Neural cell (in vitro differentiated cells): ENCODE results near the gene IFIH1. TPM values are rescaled to one million over a fixed set of nuclear protein-coding genes. Genes with fewer than 3 reads are reported as not detected.

Source experiments
- H2AFZ ChIP-seq: fragments of 200-600, 300-800 bp; sonication (generic), shearing (Covaris generic); 2 replicates; pipeline ENCODE4 v1.6.0; 2014; ENCODE audit warnings: low read depth, mild to moderate bottlenecking, antibody characterized with exemption, low read length, moderate library complexity
- H3F3A ChIP-seq: fragments of 200-600 bp; shearing (Covaris generic); 2 replicates; pipeline ENCODE4 v1.6.1; 2016; ENCODE audit warnings: mild to moderate bottlenecking, moderate library complexity, mixed read lengths, antibody characterized with exemption, low read length; ENCODE audit not compliant: insufficient read depth, poor library complexity, severe bottlenecking
- H3K27ac ChIP-seq: fragments of 200-600, 300-800 bp; sonication (generic), shearing (Covaris generic); 2 replicates; pipeline ENCODE4 v1.5.1; 2014; ENCODE audit warnings: mild to moderate bottlenecking, low read length, moderate library complexity
- H3K27me3 ChIP-seq: fragments of 300-800, 200-600 bp; sonication (generic), shearing (Covaris generic); 2 replicates; pipeline ENCODE4 v1.6.0; 2014; ENCODE audit warnings: mild to moderate bottlenecking, low read depth, low read length, moderate library complexity; ENCODE audit not compliant: insufficient read depth
- H3K36me3 ChIP-seq: fragments of 300-800, 200-600 bp; sonication (generic), shearing (Covaris generic); 2 replicates; pipeline ENCODE4 v1.5.1; 2014; ENCODE audit warnings: mild to moderate bottlenecking, antibody characterized with exemption, low read length, moderate library complexity; ENCODE audit not compliant: insufficient read depth
- H3K4me2 ChIP-seq: fragments of 300-800, 200-600 bp; sonication (generic), shearing (Covaris generic); 2 replicates; pipeline ENCODE4 v1.6.0; 2014; ENCODE audit warnings: mild to moderate bottlenecking, low read length
- H3K4me3 ChIP-seq: fragments of 300-800, 200-600 bp; sonication (generic), shearing (Covaris generic); 2 replicates; pipeline ENCODE4 v1.5.1; 2014; ENCODE audit warnings: mild to moderate bottlenecking, low read length, moderate library complexity
- H3K79me2 ChIP-seq: fragments of 200-600 bp; shearing (Covaris generic); replicated peaks from 2 replicates; pipeline ENCODE4 v1.6.0; 2014; ENCODE audit warnings: mild to moderate bottlenecking, low read length, moderate library complexity; ENCODE audit not compliant: insufficient read depth
- H3K9ac ChIP-seq: fragments of 300-800, 200-600 bp; sonication (generic), shearing (Covaris generic); 2 replicates; pipeline ENCODE4 v1.6.1; 2016; ENCODE audit warnings: mild to moderate bottlenecking, low read length, mixed read lengths
- H3K9me2 ChIP-seq: fragments of 200-600 bp; shearing (Covaris generic); 2 replicates; pipeline ENCODE4 v1.6.1; 2016; ENCODE audit warnings: mild to moderate bottlenecking, low read length, mixed read lengths; ENCODE audit not compliant: insufficient read depth
- H3K9me3 ChIP-seq: fragments of 200-600, 300-800 bp; sonication (generic), shearing (Covaris generic); 2 replicates; pipeline ENCODE4 v1.6.1; 2016; ENCODE audit warnings: mild to moderate bottlenecking, mixed run types, low read length, moderate library complexity, mixed read lengths
- H4K20me1 ChIP-seq: fragments of 200-600 bp; shearing (Covaris generic); 2 replicates; pipeline ENCODE4 v1.6.1; 2016; ENCODE audit warnings: mild to moderate bottlenecking, mixed run types; ENCODE audit not compliant: insufficient read depth
- EP300 ChIP-seq: fragments of 450-650 bp; conservative IDR thresholded peaks from 2 replicates; pipeline ENCODE4 v1.6.1; 2014; ENCODE audit warnings: antibody characterized with exemption, mild to moderate bottlenecking, moderate library complexity; ENCODE audit not compliant: poor library complexity, severe bottlenecking
- EZH2 ChIP-seq: fragments of 200-600, 300-800 bp; shearing (Covaris generic), sonication (generic); IDR thresholded peaks from 2 replicates; pipeline ENCODE4 v1.6.1; 2014; ENCODE audit warnings: antibody characterized with exemption, low read length, borderline replicate concordance, mild to moderate bottlenecking; ENCODE audit not compliant: insufficient read depth, poor library complexity, severe bottlenecking
- MXI1 ChIP-seq: fragments of 450-650 bp; conservative IDR thresholded peaks from 2 replicates; pipeline ENCODE4 v1.6.1; 2014; ENCODE audit warnings: antibody characterized with exemption, mild to moderate bottlenecking; ENCODE audit not compliant: poor library complexity, severe bottlenecking
- POLR2AphosphoS5 ChIP-seq: IDR thresholded peaks from 2 replicates; pipeline ENCODE4 v1.6.1; 2012
- RAD21 ChIP-seq: fragments of 450-650 bp; conservative IDR thresholded peaks from 2 replicates; pipeline ENCODE4 v1.6.1; 2014; ENCODE audit warnings: antibody characterized with exemption, mild to moderate bottlenecking, moderate library complexity
- SMC3 ChIP-seq: fragments of 450-650 bp; conservative IDR thresholded peaks from 2 replicates; pipeline ENCODE4 v1.6.1; 2014; ENCODE audit warnings: antibody characterized with exemption, mild to moderate bottlenecking, moderate library complexity; ENCODE audit not compliant: poor library complexity
- TAF1 ChIP-seq: IDR thresholded peaks from 2 replicates; pipeline ENCODE4 v1.6.1; 2012; ENCODE audit warnings: low read depth
- polyA plus RNA-seq: library from polyadenylated mRNA; depleted of rRNA; stranded (reverse); fragments of >200 nt; gene quantifications from 2 replicates; pipeline ENCODE4 v1.2.3, GENCODE V29; 2014
- TF ChIP-seq, protein P1 (sequence below): IDR thresholded peaks from 2 replicates; pipeline ENCODE4 v1.6.1; 2012; ENCODE audit warnings: borderline replicate concordance
- TF ChIP-seq, protein P2 (sequence below): fragments of 450-650 bp; IDR thresholded peaks from 2 replicates; pipeline ENCODE4 v1.5.1; 2014; ENCODE audit warnings: antibody characterized with exemption, mild to moderate bottlenecking, moderate library complexity; ENCODE audit not compliant: poor library complexity, severe bottlenecking

The IFIH1 gene
- polyA plus RNA-seq, 1 donor from 2014 or later = not detected

DNA sequence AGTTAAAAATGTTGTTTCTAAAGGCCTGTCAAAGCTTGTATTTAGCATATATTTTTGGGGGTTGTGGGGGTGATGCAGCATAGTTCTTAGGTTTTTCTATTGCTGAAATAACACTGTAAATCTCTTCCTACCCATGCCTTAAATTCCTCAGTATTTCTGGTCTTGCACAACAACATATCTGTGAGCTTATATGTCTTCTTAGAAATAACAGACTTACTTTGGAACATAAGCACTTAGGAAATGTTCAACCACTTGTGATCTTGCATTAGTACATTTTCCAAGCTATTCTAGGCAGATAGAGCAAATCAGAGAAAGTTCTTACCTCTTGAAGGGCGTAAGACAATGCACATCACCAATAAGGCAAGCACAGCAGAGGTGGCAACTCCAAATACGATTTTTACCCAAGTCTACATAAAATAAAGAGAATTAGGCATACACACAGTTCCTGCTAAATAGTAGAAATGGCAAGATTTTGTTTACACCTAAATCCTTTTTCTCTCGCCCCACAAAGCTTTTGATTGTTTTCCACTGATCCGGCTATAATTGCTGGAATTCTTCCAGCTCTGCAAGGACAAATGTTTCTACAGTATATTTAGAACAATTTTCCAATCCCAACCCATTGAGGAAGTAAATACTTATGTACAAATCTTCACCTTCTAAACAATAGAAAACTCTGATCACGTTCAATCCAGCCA, 75.8 kb downstream of the IFIH1 start:
- no peaks in the 10 kb centered on the region for H3K36me3 ChIP-seq
- no peaks in the 10 kb centered on the region for H3K27me3 ChIP-seq
- H3K79me2 ChIP-seq = no peaks in the 10 kb centered on the region
- no peak overlapping the region for H2AFZ ChIP-seq
- no peak overlapping the region for H3K9ac ChIP-seq
- H3K27ac ChIP-seq = no peak overlapping the region
- TF ChIP-seq SMC3 (no peak), RAD21 (no peak), EZH2 (no peak), TAF1 (no peak), EP300 (no peak), POLR2AphosphoS5 (no peak), MXI1 (no peak)
- TF ChIP-seq, protein P1, sequence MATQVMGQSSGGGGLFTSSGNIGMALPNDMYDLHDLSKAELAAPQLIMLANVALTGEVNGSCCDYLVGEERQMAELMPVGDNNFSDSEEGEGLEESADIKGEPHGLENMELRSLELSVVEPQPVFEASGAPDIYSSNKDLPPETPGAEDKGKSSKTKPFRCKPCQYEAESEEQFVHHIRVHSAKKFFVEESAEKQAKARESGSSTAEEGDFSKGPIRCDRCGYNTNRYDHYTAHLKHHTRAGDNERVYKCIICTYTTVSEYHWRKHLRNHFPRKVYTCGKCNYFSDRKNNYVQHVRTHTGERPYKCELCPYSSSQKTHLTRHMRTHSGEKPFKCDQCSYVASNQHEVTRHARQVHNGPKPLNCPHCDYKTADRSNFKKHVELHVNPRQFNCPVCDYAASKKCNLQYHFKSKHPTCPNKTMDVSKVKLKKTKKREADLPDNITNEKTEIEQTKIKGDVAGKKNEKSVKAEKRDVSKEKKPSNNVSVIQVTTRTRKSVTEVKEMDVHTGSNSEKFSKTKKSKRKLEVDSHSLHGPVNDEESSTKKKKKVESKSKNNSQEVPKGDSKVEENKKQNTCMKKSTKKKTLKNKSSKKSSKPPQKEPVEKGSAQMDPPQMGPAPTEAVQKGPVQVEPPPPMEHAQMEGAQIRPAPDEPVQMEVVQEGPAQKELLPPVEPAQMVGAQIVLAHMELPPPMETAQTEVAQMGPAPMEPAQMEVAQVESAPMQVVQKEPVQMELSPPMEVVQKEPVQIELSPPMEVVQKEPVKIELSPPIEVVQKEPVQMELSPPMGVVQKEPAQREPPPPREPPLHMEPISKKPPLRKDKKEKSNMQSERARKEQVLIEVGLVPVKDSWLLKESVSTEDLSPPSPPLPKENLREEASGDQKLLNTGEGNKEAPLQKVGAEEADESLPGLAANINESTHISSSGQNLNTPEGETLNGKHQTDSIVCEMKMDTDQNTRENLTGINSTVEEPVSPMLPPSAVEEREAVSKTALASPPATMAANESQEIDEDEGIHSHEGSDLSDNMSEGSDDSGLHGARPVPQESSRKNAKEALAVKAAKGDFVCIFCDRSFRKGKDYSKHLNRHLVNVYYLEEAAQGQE = no peak
- TF ChIP-seq, protein P2, sequence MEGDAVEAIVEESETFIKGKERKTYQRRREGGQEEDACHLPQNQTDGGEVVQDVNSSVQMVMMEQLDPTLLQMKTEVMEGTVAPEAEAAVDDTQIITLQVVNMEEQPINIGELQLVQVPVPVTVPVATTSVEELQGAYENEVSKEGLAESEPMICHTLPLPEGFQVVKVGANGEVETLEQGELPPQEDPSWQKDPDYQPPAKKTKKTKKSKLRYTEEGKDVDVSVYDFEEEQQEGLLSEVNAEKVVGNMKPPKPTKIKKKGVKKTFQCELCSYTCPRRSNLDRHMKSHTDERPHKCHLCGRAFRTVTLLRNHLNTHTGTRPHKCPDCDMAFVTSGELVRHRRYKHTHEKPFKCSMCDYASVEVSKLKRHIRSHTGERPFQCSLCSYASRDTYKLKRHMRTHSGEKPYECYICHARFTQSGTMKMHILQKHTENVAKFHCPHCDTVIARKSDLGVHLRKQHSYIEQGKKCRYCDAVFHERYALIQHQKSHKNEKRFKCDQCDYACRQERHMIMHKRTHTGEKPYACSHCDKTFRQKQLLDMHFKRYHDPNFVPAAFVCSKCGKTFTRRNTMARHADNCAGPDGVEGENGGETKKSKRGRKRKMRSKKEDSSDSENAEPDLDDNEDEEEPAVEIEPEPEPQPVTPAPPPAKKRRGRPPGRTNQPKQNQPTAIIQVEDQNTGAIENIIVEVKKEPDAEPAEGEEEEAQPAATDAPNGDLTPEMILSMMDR = no peak
- no peaks in the 10 kb centered on the region for H3K9me2 ChIP-seq
- no peak overlapping the region for H3K4me3 ChIP-seq
- no peaks in the 10 kb centered on the region for H3K9me3 ChIP-seq
- H3F3A ChIP-seq = no peaks in the 10 kb centered on the region
- no peak overlapping the region for H3K4me2 ChIP-seq
- no peaks in the 10 kb centered on the region for H4K20me1 ChIP-seq

DNA sequence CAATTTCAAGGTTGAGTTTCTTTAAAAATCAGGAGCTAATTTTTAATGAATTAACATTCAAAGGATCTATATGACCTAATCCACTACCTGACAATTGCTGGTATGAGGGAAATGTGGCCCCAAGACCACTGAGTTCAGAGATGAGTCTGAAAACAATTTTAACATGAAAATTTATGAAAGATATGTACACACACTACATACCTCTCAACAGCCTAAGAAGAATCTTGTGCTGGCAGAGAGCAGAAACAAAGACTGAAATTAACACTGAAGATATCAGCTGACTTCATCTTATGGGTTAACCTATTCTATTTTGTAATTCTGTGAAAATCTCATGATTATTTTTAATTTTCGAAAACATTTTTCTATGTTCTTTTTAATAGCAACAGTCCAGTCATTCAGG, 76.9 kb downstream of the IFIH1 start:
- Histone ChIP-seq H3K79me2 (no peaks in the 10 kb centered on the region), H3K4me2 (no peak overlapping the region), H3K36me3 (no peaks in the 10 kb centered on the region), H2AFZ (no peak overlapping the region), H3F3A (no peaks in the 10 kb centered on the region), H3K9me3 (no peaks in the 10 kb centered on the region), H3K27me3 (no peaks in the 10 kb centered on the region), H3K27ac (no peak overlapping the region), H3K4me3 (no peak overlapping the region), H4K20me1 (no peaks in the 10 kb centered on the region), H3K9me2 (no peaks in the 10 kb centered on the region), H3K9ac (no peak overlapping the region)
- TF ChIP-seq, protein P2 = no peak
- TF ChIP-seq RAD21 (no peak), SMC3 (no peak), POLR2AphosphoS5 (no peak), MXI1 (no peak), EP300 (no peak), TAF1 (no peak), EZH2 (no peak)
- TF ChIP-seq, protein P1 = no peak
